ENCODE measurements around the gene ADCY10. TPM values are rescaled to one million over a fixed set of nuclear protein-coding genes. Genes with fewer than 3 reads are reported as not detected.
A peak's percentile ranks its signal among the peaks of the same experiment; 100 is the strongest.

ADCY10 gene
- total and polyA plus RNA-seq, 9 of the 15 experiments (the other 6 are each of a cell fraction or from before 2014, with no cell fraction given), result 0.08 to 0.86 (median 0.22) TPM

GRCh38 chr1:167955915-167956314 lies 42.0 kb upstream of the ADCY10 start:
- ChIA-PET POLR2A (interaction anchor here (0.6 to 1.9 kb wide), 4 partner anchors 13 to 20 kb away, joined by 3 to 9 read pairs (median 3); partner anchors contain the start of genes DCAF6 and MPC2), CTCF (ENCODE audit: low intra/inter-chr PET ratio) (no interaction called here)
- Histone ChIP-seq H3K4me1 (replicated peaks in 1 of 2; ENCODE audit: control insufficient read depth in 2 of 2, insufficient read depth in 2 of 2, low read length in 2 of 2) (no peaks in the 10 kb centered on the region; a peak in 2 of 5 replicates), H3K27me3 (ENCODE audit: control insufficient read depth in 2 of 2, insufficient read depth in 2 of 2, low read length in 2 of 2) (no peaks in the 10 kb centered on the region), H3K9me3 (replicated peaks; ENCODE audit: control insufficient read depth, insufficient read depth, low read depth, low read length) (no peaks in the 10 kb centered on the region), H3K4me3 (no peak overlapping the region), H3K9me1 (ENCODE audit: control insufficient read depth, insufficient read depth, low read length) (no peaks in the 10 kb centered on the region), H3K79me2 (ENCODE audit: control insufficient read depth, insufficient read depth, low read length) (peaks cover 81% of the 10 kb centered on the region), H3K36me3 (ENCODE audit: control insufficient read depth, insufficient read depth, low read length) (peaks cover 44% of the 10 kb centered on the region), H3K9ac (ENCODE audit: insufficient read depth in 1 of 2, low read depth in 2 of 2, low read length in 2 of 2) (no peak overlapping the region), H4K20me1 (replicated peaks; ENCODE audit: control insufficient read depth, insufficient read depth, low read length) (no peaks in the 10 kb centered on the region), H2AFZ (ENCODE audit: low read depth, low read length) (no peak overlapping the region), H3K27ac (ENCODE audit: extremely low read depth, low read depth, low read length) (no peak overlapping the region), H3K4me2 (ENCODE audit: insufficient read depth, low read length) (no peak overlapping the region)
- FAIRE-seq, result no peak
- intact Hi-C loops (cut with micrococcal nuclease), result no loop called here
- WGBS (ENCODE audit: insufficient coverage, low coverage, missing lambda C conversion rate), result 87% methylated on average over 2 of the region's 2 CpGs
- no peak for DNase-seq (ENCODE audit: extremely low read depth in 1 of 4, low spot score in 3 of 4)
- peak; percentile 12; the same call in 2 of the 3 replicates for ATAC-seq
- in situ Hi-C loops (cut with MboI), result no loop called here
- no TSS peak for BruUV-seq (replicated peaks)
- TF ChIP-seq, protein P1, sequence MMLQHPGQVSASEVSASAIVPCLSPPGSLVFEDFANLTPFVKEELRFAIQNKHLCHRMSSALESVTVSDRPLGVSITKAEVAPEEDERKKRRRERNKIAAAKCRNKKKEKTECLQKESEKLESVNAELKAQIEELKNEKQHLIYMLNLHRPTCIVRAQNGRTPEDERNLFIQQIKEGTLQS (IDR thresholded peaks at IDR 0.05), result peak; percentile 81
- TF ChIP-seq, protein P1 (CRISPR knock-in tag; conservative IDR thresholded peaks at IDR 0.05), result no peak
- TF ChIP-seq KDM2B (CRISPR knock-in tag; IDR thresholded peaks at IDR 0.05) (no peak), C11orf30 (IDR thresholded peaks at IDR 0.05; ENCODE audit: low read depth) (peak; percentile 14; the same call in 1 of the 2 replicates), ATF7 (IDR thresholded peaks at IDR 0.05) (peak; percentile 85; the same call in 1 of the 2 replicates), BRF1 (IDR thresholded peaks at IDR 0.05; ENCODE audit: borderline replicate concordance, extremely low read depth, insufficient read length) (no peak), POLR2A (conservative IDR thresholded peaks at IDR 0.05) (0 out of 2 replicates have a peak, but pooled peaks have one; percentile 5), ZNF239 (CRISPR knock-in tag; IDR thresholded peaks at IDR 0.05) (no peak), RBM14 (IDR thresholded peaks at IDR 0.05; ENCODE audit: borderline replicate concordance, insufficient read depth, low read depth, low read length) (no peak), MED1 (CRISPR knock-in tag; IDR thresholded peaks at IDR 0.05; ENCODE audit: borderline replicate concordance) (no peak), JUND (IDR thresholded peaks at IDR 0.05; ENCODE audit: borderline replicate concordance, low read depth, low read length) (no peak), JUND (tag; IDR thresholded peaks at IDR 0.05; ENCODE audit: borderline replicate concordance, low read depth, low read length) (peak; percentile 45; the same call in 1 of the 3 replicates), TFAP4 (CRISPR knock-in tag; IDR thresholded peaks at IDR 0.05; ENCODE audit: borderline replicate concordance) (no peak), ZBTB7A (IDR thresholded peaks at IDR 0.05; ENCODE audit: borderline replicate concordance, control insufficient read depth, low read depth, low read length) (no peak), ZEB2 (IDR thresholded peaks at IDR 0.05) (no peak), NR0B1 (IDR thresholded peaks at IDR 0.05; ENCODE audit: partially characterized antibody) (no peak), SLC30A9 (CRISPR knock-in tag; IDR thresholded peaks at IDR 0.05) (no peak), E2F3 (CRISPR knock-in tag; IDR thresholded peaks at IDR 0.05) (no peak)
- TF ChIP-seq, protein P2, sequence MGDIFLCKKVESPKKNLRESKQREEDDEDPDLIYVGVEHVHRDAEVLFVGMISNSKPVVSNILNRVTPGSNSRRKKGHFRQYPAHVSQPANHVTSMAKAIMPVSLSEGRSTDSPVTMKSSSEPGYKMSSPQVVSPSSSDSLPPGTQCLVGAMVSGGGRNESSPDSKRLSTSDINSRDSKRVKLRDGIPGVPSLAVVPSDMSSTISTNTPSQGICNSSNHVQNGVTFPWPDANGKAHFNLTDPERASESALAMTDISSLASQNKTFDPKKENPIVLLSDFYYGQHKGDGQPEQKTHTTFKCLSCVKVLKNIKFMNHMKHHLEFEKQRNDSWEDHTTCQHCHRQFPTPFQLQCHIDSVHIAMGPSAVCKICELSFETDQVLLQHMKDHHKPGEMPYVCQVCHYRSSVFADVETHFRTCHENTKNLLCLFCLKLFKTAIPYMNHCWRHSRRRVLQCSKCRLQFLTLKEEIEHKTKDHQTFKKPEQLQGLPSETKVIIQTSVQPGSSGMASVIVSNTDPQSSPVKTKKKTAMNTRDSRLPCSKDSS (IDR thresholded peaks at IDR 0.05; ENCODE audit: low read depth, partially characterized antibody), result no peak
